Common myeloid progenitor, CD34-positive (primary cell): ENCODE data around the gene FRMD4A.

Experiments used
- CTCF ChIA-PET: fragments of 350-600 bp; sonication (Branson Sonifier 250); formaldehyde crosslinking; loops from one replicate; lab custom pipeline; 2021; ENCODE audit warnings: antibody characterized with exemption; lab: Charles Lee
- POLR2A ChIA-PET: fragments of 350-600 bp; sonication (Branson Sonifier 250); formaldehyde crosslinking; loops from one replicate; lab custom pipeline; 2021; ENCODE audit warnings: antibody characterized with exemption; lab: Charles Lee
- DNase-seq, 3 donors: peaks; one replicate each; pipeline versions ENCODE4 v3.0.0 to v3.0.0-alpha.2; 2013
- H3K27ac ChIP-seq, 2 experiments: 1 replicate in 1 of 2; 2 replicates in 1 of 2; pipeline ENCODE4 v1.7.0; 2013; ENCODE audit warnings: inconsistent platforms in 2 of 2, low read length in 2 of 2, mild to moderate bottlenecking in 2 of 2, low read depth in 1 of 2, moderate library complexity in 1 of 2; ENCODE audit not compliant: severe bottlenecking in 2 of 2, insufficient read depth in 1 of 2, poor library complexity in 1 of 2
- H3K27me3 ChIP-seq, 5 experiments: replicated peaks in 2 of 5; 1 replicate in 3 of 5; 2 replicates in 2 of 5; pipeline versions ENCODE4 v1.6.1 to v1.7.0; 2013; ENCODE audit warnings: low read length in 4 of 5, mild to moderate bottlenecking in 2 of 5, moderate library complexity in 2 of 5, inconsistent platforms in 1 of 5; ENCODE audit not compliant: insufficient read depth in 5 of 5, control insufficient read depth in 4 of 5
- H3K36me3 ChIP-seq, 4 experiments: 1 replicate in 2 of 4; 2 replicates in 2 of 4; pipeline versions ENCODE4 v1.6.1 to v1.7.0; 2013; ENCODE audit warnings: low read length in 3 of 4, control low read depth in 1 of 4, mild to moderate bottlenecking in 1 of 4; ENCODE audit not compliant: control insufficient read depth in 4 of 4, insufficient read depth in 4 of 4
- H3K4me1 ChIP-seq, 4 experiments: 1 replicate in 3 of 4; 2 replicates in 1 of 4; pipeline versions ENCODE4 v1.6.1 to v1.7.1; 2013; ENCODE audit warnings: low read length in 3 of 4, mild to moderate bottlenecking in 3 of 4, control low read depth in 1 of 4, inconsistent platforms in 1 of 4, moderate library complexity in 1 of 4; ENCODE audit not compliant: control insufficient read depth in 4 of 4, insufficient read depth in 4 of 4; ENCODE audit errors: control extremely low read depth in 1 of 4
- H3K4me3 ChIP-seq, 7 experiments: 1 replicate in 4 of 7; 2 replicates in 3 of 7; pipeline versions ENCODE4 v1.5.1 to v1.7.0; 2013; ENCODE audit warnings: mild to moderate bottlenecking in 7 of 7, low read length in 6 of 7, moderate library complexity in 6 of 7, inconsistent platforms in 2 of 7, low read depth in 2 of 7, control low read depth in 1 of 7; ENCODE audit not compliant: insufficient read depth in 4 of 7, control insufficient read depth in 1 of 7; ENCODE audit errors: extremely low read depth in 1 of 7
- H3K9me3 ChIP-seq, 5 experiments: 1 replicate in 4 of 5; 2 replicates in 1 of 5; pipeline versions ENCODE4 v1.6.1 to v1.7.1; 2013; ENCODE audit warnings: low read length in 4 of 5, mild to moderate bottlenecking in 2 of 5, inconsistent platforms in 1 of 5, low read depth in 1 of 5, moderate library complexity in 1 of 5; ENCODE audit not compliant: control insufficient read depth in 4 of 5, insufficient read depth in 2 of 5; ENCODE audit errors: control extremely low read depth in 1 of 5
- WGBS: methylation state at CpG from one replicate; pipeline ENCODE4 v1.1.5; 2013; ENCODE audit not compliant: insufficient coverage; 5-methylcytosine and 5-hydroxymethylcytosine counted together

Gene FRMD4A

GRCh38 chr10:14123139-14123538 is 207.6 kb downstream of the FRMD4A start:
- no peaks in the 10 kb centered on the region for H3K9me3 ChIP-seq
- no peaks in the 10 kb centered on the region for H3K4me1 ChIP-seq
- ChIA-PET CTCF (no interaction called here), POLR2A (no interaction called here)
- no peak overlapping the region for H3K4me3 ChIP-seq
- DNase-seq, result no peak
- peaks cover 0 to 2% (median 0%) of the 10 kb centered on the region in 5 experiments for H3K27me3 ChIP-seq
- WGBS, result 99% methylated on average over 5 of the region's 5 CpGs
- H3K27ac ChIP-seq, result no peak overlapping the region
- H3K36me3 ChIP-seq, result no peaks in the 10 kb centered on the region

GRCh38 chr10:14120812-14121211 is 209.9 kb downstream of the FRMD4A start:
- no peak for DNase-seq
- 84% methylated on average over 2 of the region's 2 CpGs for WGBS
- Histone ChIP-seq H3K4me3 (no peak overlapping the region), H3K27me3 (peaks cover 0 to 2% (median 0%) of the 10 kb centered on the region in 5 experiments), H3K4me1 (no peaks in the 10 kb centered on the region), H3K9me3 (no peaks in the 10 kb centered on the region), H3K27ac (no peak overlapping the region), H3K36me3 (no peaks in the 10 kb centered on the region)
- ChIA-PET CTCF (no interaction called here), POLR2A (no interaction called here)

DNA sequence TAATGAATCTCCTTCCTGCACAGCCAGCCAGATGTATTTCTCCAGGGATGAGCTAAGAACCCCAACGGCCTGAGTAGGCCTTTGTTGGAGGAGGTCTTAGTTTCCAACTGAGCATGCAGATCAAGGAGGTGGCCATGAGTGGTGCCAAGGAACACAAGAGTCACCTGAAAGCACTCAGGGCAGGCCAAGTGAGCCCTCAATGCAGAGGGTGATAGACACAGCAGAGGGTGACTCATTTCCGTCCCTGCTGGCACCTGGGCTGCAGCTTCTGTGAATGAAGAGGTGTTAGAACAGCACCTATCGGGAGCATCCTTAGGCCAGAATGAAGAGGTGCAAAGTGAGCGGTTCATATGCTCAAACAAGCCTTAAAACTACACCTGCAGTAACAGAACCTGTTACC is 211.8 kb downstream of the FRMD4A start:
- WGBS, result 100% methylated on average over 3 of the region's 4 CpGs
- H3K27me3 ChIP-seq, result peaks cover 0 to 2% (median 0%) of the 10 kb centered on the region in 5 experiments

DNA sequence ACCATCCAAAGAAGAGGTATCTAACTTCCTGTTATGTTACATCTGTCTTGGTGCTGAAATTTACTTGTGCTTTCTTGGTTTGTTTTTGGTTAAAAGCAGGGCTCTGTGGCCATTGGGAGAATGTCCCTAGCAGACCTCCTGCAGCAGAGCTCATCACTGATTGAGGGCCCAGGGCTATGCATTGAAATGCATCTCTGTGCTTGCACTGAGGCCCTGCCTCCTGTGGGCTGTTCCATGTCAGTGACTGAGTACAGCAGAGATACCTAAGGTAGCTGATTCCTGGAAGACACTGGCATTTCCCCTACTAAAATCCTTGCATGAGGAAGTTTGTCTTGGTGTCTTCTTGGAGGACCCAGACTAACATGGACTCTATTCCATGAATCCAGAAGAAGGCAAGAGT is 213.9 kb downstream of the FRMD4A start:
- Histone ChIP-seq H3K4me3 (no peak overlapping the region), H3K27ac (no peak overlapping the region), H3K27me3 (no peaks in the 10 kb centered on the region), H3K9me3 (no peaks in the 10 kb centered on the region), H3K36me3 (no peaks in the 10 kb centered on the region), H3K4me1 (no peaks in the 10 kb centered on the region)
- ChIA-PET CTCF (no interaction called here), POLR2A (no interaction called here)
- no peak for DNase-seq

More for the DNA sequence above, 211.8 kb downstream of the FRMD4A start:
- Histone ChIP-seq H3K4me1 (no peaks in the 10 kb centered on the region), H3K36me3 (no peaks in the 10 kb centered on the region), H3K4me3 (no peak overlapping the region), H3K27ac (no peak overlapping the region), H3K9me3 (no peaks in the 10 kb centered on the region)
- no peak for DNase-seq
- ChIA-PET CTCF (no interaction called here), POLR2A (no interaction called here)

GRCh38 chr10:14116021-14116420 is 214.7 kb downstream of the FRMD4A start:
- CTCF ChIA-PET, result no interaction called here
- H3K27me3 ChIP-seq, result peaks cover 0 to 2% (median 0%) of the 10 kb centered on the region in 5 experiments

DNA sequence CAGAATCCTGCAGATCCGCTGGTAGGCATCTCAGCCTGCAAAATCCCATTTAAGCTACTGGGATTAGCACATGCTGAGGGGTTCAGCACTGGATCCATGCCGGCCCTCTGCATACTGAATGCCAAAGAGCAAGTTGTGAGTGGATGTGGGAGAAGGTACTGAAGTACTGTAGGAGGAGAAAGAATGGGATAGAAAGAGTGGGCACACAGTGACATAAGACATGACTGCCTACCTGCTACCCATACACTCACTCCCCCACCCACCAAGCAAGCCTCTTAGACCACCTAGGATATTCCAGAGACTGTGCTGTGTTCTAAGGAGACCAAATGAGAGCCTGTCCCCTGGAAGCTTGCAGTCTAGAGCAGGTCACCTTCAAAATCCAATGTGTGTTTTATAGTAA is 215.9 kb downstream of the FRMD4A start:
- H3K27me3 ChIP-seq, result peaks cover 0 to 2% (median 0%) of the 10 kb centered on the region in 5 experiments
- H3K4me1 ChIP-seq, result no peaks in the 10 kb centered on the region
- no peaks in the 10 kb centered on the region for H3K9me3 ChIP-seq
- DNase-seq, result no peak
- CTCF ChIA-PET, result interaction anchor here (0.8 kb wide), 1 partner anchor 370 kb away, joined by 4 read pairs; no protein-coding TSS in a partner anchor
- 90% methylated on average over 2 of the region's 2 CpGs for WGBS
- H3K36me3 ChIP-seq, result no peaks in the 10 kb centered on the region
- POLR2A ChIA-PET, result no interaction called here
- H3K27ac ChIP-seq, result no peak overlapping the region
- no peak overlapping the region for H3K4me3 ChIP-seq

More at GRCh38 chr10:14116021-14116420, 214.7 kb downstream of the FRMD4A start:
- Histone ChIP-seq H3K36me3 (no peaks in the 10 kb centered on the region), H3K4me3 (no peak overlapping the region), H3K27ac (no peak overlapping the region), H3K9me3 (no peaks in the 10 kb centered on the region), H3K4me1 (no peaks in the 10 kb centered on the region)
- DNase-seq, result no peak
- POLR2A ChIA-PET, result no interaction called here
- 95% methylated on average over 8 of the region's 8 CpGs for WGBS

- ChIA-PET CTCF (no interaction called here), POLR2A (no interaction called here)
- Histone ChIP-seq H3K27ac (no peak overlapping the region), H3K27me3 (peaks cover 0 to 7% (median 0%) of the 10 kb centered on the region in 5 experiments), H3K36me3 (no peaks in the 10 kb centered on the region), H3K4me3 (no peak overlapping the region), H3K9me3 (no peaks in the 10 kb centered on the region), H3K4me1 (no peaks in the 10 kb centered on the region)
- 100% methylated on average over 1 of the region's 5 CpGs for WGBS
- no peak for DNase-seq
Measured at GRCh38 chr10:14112056-14112455, 218.7 kb downstream of the FRMD4A start.
